OCI-LY7 (cell line): Measurements from ENCODE around the gene CIITA. TPM values are rescaled to one million over a fixed set of nuclear protein-coding genes. Genes with fewer than 3 reads are reported as not detected.
A peak's percentile ranks its signal among the peaks of the same experiment; 100 is the strongest.

Experiments used
- BruUV-seq: library from RNA; stranded (reverse); fragments of 400-500 nt; replicated peaks from 2 replicates; lab custom pipeline; 2021; lab: Mats Ljungman, UMichigan
- CTCF ChIA-PET: fragments of 300-600 bp; sonication (Branson Sonifier 250); formaldehyde crosslinking; loops from one replicate; lab custom pipeline; 2022; ENCODE audit warnings: antibody characterized with exemption; ENCODE audit not compliant: unreplicated experiment; lab: Charles Lee
- POLR2A ChIA-PET: fragments of 300-600 bp; sonication (Branson Sonifier 250); formaldehyde crosslinking; loops from one replicate; lab custom pipeline; 2022; ENCODE audit warnings: antibody characterized with exemption; lab: Charles Lee
- DNase-seq: peaks from one replicate; pipeline ENCODE4 v3.0.0-alpha.2; 2015; ENCODE audit warnings: low spot score
- H2AFZ ChIP-seq: fragments of 200-600 bp; sonication (generic), shearing (Covaris generic); 2 replicates; pipeline ENCODE4 v1.6.1; 2014; ENCODE audit warnings: mild to moderate bottlenecking, antibody characterized with exemption, low read length, moderate library complexity
- H3K27ac ChIP-seq: fragments of 200-600 bp; sonication (generic); 2 replicates; pipeline ENCODE4 v1.5.1; 2014; ENCODE audit warnings: mixed run types, low read depth, mild to moderate bottlenecking, moderate library complexity, low read length, inconsistent platforms; ENCODE audit not compliant: poor library complexity, severe bottlenecking
- H3K36me3 ChIP-seq: fragments of 200-600 bp; sonication (generic); 2 replicates; pipeline ENCODE4 v1.6.1; 2014; ENCODE audit warnings: mild to moderate bottlenecking, antibody characterized with exemption, low read length, moderate library complexity, mixed read lengths; ENCODE audit not compliant: insufficient read depth
- H3K4me1 ChIP-seq: fragments of 200-600 bp; sonication (generic); 2 replicates; pipeline ENCODE4 v1.5.1; 2014; ENCODE audit warnings: mild to moderate bottlenecking, low read length; ENCODE audit not compliant: insufficient read depth, poor library complexity, severe bottlenecking
- H3K4me2 ChIP-seq: fragments of 200-600 bp; sonication (generic); 2 replicates; pipeline ENCODE4 v1.6.1; 2014; ENCODE audit warnings: mild to moderate bottlenecking, low read length
- H3K4me3 ChIP-seq: fragments of 200-600 bp; sonication (generic); 2 replicates; pipeline ENCODE4 v1.5.1; 2014; ENCODE audit warnings: mild to moderate bottlenecking, low read depth, low read length; ENCODE audit not compliant: poor library complexity, severe bottlenecking
- H3K79me2 ChIP-seq: fragments of 200-600 bp; sonication (generic); 2 replicates; pipeline ENCODE4 v1.6.1; 2016; ENCODE audit warnings: low read depth, mild to moderate bottlenecking, low read length, moderate library complexity, mixed read lengths; ENCODE audit not compliant: insufficient read depth
- H3K9me2 ChIP-seq: fragments of 200-600 bp; sonication (generic); 2 replicates; pipeline ENCODE4 v1.6.1; 2016; ENCODE audit warnings: mild to moderate bottlenecking, low read length, mixed read lengths; ENCODE audit not compliant: insufficient read depth
- H3K9me3 ChIP-seq: fragments of 200-600 bp; sonication (generic); 2 replicates; pipeline ENCODE4 v1.6.1; 2014; ENCODE audit warnings: mild to moderate bottlenecking, mixed run types, low read length, mixed read lengths
- H4K20me1 ChIP-seq: fragments of 200-600 bp; sonication (generic); 2 replicates; pipeline ENCODE4 v1.6.1; 2014; ENCODE audit warnings: mild to moderate bottlenecking, antibody characterized with exemption, low read length, moderate library complexity, mixed read lengths; ENCODE audit not compliant: insufficient read depth
- EZH2phosphoT487 ChIP-seq: fragments of 200-600 bp; sonication (generic); IDR thresholded peaks from 2 replicates; pipeline ENCODE4 v1.6.1; 2018; ENCODE audit warnings: low read depth, borderline replicate concordance, mild to moderate bottlenecking, mixed run types, antibody characterized with exemption, low read length, moderate library complexity, mixed read lengths
- intact Hi-C: fragments of 100-400 bp; cut with micrococcal nuclease; formaldehyde crosslinking; loops from one replicate; pipeline ENCODE4 v1.10.0; 2022; ENCODE audit not compliant: unreplicated experiment
- total RNA-seq, 2 experiments: library from RNA; depleted of rRNA in 1 of 2; stranded (reverse); fragments of >200 nt in 1 of 2; shearing (Covaris generic) in 1 of 2; gene quantifications; 2 replicates each; pipeline ENCODE4 v1.2.3, GENCODE V29; 2014 to 2022
- TF ChIP-seq, protein P1 (sequence below): fragments of 200-600 bp; sonication (generic); conservative IDR thresholded peaks from 2 replicates; pipeline ENCODE4 v1.5.1; 2014; ENCODE audit warnings: mild to moderate bottlenecking, antibody characterized with exemption, low read length, moderate library complexity, mixed read lengths

Gene CIITA
- total RNA-seq, 2 experiments from 2014 or later, result 68.7 to 101 TPM

DNA sequence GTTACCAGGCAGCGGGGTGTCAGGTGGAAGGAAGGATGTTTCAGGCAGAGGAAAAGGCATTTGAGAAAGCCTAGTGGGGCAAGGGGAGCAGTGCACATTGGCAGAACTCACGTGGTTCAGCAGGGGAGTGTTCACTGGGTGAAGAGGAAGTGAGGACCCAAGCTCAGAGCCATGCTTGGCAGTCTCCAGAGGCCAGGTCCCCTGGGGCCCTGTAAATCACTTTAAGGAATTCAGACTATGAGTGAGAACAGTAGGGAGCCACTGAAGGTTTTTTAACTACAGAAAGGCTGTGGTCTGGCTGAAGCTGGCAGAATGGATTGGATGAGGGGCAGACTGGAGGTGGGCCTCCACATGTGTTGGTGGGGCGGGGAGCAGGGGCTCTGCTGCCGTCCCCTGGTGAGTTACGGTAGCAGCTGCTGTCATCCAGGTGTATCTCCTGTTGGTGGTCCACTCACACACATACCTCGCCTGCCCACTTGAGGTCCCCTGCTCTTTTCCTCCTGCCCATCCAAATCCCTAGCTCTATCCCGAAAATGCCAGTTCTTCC is 72.5 kb downstream of the CIITA start:
- H3K9me3 ChIP-seq, result no peaks in the 10 kb centered on the region
- peaks cover 65% of the 10 kb centered on the region for H3K4me1 ChIP-seq
- peak; percentile 93 for DNase-seq
- H2AFZ ChIP-seq, result peak overlapping the region; percentile 32; the same call in 1 of the 2 replicates
- peaks cover 10% of the 10 kb centered on the region; the same call in 1 of the 2 replicates for H3K36me3 ChIP-seq
- CTCF ChIA-PET, result interaction anchor here (0.6 kb wide), 1 partner anchor 131 kb away, joined by 8 read pairs; the partner anchor contains the start of gene TVP23A
- no peaks in the 10 kb centered on the region for H3K9me2 ChIP-seq
- POLR2A ChIA-PET, result interaction anchor here (0.6 to 1.6 kb wide), 6 partner anchors 10 to 579 kb away, joined by 3 to 6 read pairs (median 3); partner anchors contain the start of genes CIITA and SOCS1
- peaks cover 13% of the 10 kb centered on the region; the same call in 1 of the 2 replicates for H4K20me1 ChIP-seq
- H3K4me2 ChIP-seq, result peak overlapping the region; percentile 77
- peak overlapping the region; percentile 73 for H3K27ac ChIP-seq
- intact Hi-C loops, result loop anchor here (10.0 kb wide), 2 partner anchors 565 to 1855 kb away; partner anchors contain the start of genes ATF7IP2 and HAPSTR1
- TF ChIP-seq, protein P1, sequence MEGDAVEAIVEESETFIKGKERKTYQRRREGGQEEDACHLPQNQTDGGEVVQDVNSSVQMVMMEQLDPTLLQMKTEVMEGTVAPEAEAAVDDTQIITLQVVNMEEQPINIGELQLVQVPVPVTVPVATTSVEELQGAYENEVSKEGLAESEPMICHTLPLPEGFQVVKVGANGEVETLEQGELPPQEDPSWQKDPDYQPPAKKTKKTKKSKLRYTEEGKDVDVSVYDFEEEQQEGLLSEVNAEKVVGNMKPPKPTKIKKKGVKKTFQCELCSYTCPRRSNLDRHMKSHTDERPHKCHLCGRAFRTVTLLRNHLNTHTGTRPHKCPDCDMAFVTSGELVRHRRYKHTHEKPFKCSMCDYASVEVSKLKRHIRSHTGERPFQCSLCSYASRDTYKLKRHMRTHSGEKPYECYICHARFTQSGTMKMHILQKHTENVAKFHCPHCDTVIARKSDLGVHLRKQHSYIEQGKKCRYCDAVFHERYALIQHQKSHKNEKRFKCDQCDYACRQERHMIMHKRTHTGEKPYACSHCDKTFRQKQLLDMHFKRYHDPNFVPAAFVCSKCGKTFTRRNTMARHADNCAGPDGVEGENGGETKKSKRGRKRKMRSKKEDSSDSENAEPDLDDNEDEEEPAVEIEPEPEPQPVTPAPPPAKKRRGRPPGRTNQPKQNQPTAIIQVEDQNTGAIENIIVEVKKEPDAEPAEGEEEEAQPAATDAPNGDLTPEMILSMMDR, result peak; percentile 75
- TF ChIP-seq EZH2phosphoT487, result no peak
- peaks cover 76% of the 10 kb centered on the region for H3K79me2 ChIP-seq
- no TSS peak for BruUV-seq
- peak overlapping the region; percentile 56 for H3K4me3 ChIP-seq

DNA sequence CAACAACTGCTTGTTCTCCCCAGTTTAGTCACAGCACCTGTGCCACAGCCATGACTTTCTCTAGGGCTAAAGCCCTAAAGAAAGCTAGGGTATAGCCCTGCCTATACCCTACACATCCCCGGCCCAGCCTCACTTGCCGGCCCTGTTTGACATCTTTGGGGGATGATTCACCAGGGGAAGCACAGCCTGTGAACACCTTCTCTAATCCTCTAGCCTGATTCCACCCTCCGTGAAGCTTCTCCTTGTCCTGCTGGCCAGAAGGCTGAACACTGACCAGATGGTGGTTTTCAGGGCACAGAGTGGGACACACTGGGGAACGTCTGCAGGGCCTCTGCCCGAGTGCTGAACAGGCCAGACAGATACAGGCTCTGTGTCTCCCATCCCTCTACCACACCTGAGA is 73.4 kb downstream of the CIITA start:
- Histone ChIP-seq H3K4me3 (no peak overlapping the region), H4K20me1 (peaks cover 16% of the 10 kb centered on the region), H3K4me2 (peak overlapping the region; percentile 77), H3K9me2 (no peaks in the 10 kb centered on the region), H2AFZ (no peak overlapping the region), H3K36me3 (peaks cover 10% of the 10 kb centered on the region; the same call in 1 of the 2 replicates), H3K4me1 (peaks cover 71% of the 10 kb centered on the region), H3K9me3 (no peaks in the 10 kb centered on the region), H3K79me2 (peaks cover 77% of the 10 kb centered on the region), H3K27ac (peak overlapping the region; percentile 73)
- CTCF ChIA-PET, result interaction anchor here (0.8 kb wide), 1 partner anchor 15 kb away, joined by 3 read pairs; no protein-coding TSS in a partner anchor
- no TSS peak for BruUV-seq
- intact Hi-C loops, result loop anchor here (5.0 kb wide), 1 partner anchor 407 kb away; no protein-coding TSS in a partner anchor
- POLR2A ChIA-PET, result interaction anchor here (0.9 to 1.8 kb wide), 5 partner anchors 9 to 306 kb away, joined by 3 to 5 read pairs (median 3); partner anchors contain the start of genes NUBP1 and SOCS1
- TF ChIP-seq EZH2phosphoT487, result no peak
- TF ChIP-seq, protein P1, result no peak
- no peak for DNase-seq
